Neural progenitor cell (in vitro differentiated cells): Measurements from ENCODE around the gene CBLB.

Source experiments
- EZH2 ChIP-seq: fragments of 200-600 bp; sonication (generic); IDR thresholded peaks from 2 replicates; pipeline ENCODE4 v1.6.1; 2017; ENCODE audit warnings: antibody characterized with exemption, mild to moderate bottlenecking, moderate library complexity
- EZH2phosphoT487 ChIP-seq: fragments of 200-600 bp; sonication (generic); IDR thresholded peaks from 2 replicates; pipeline ENCODE4 v1.6.1; 2017; ENCODE audit warnings: antibody characterized with exemption
- TF ChIP-seq, protein P1 (sequence below): fragments of 200-600 bp; sonication (generic); IDR thresholded peaks from 2 replicates; pipeline ENCODE4 v1.5.1; 2017; ENCODE audit warnings: antibody characterized with exemption, mild to moderate bottlenecking

DNA sequence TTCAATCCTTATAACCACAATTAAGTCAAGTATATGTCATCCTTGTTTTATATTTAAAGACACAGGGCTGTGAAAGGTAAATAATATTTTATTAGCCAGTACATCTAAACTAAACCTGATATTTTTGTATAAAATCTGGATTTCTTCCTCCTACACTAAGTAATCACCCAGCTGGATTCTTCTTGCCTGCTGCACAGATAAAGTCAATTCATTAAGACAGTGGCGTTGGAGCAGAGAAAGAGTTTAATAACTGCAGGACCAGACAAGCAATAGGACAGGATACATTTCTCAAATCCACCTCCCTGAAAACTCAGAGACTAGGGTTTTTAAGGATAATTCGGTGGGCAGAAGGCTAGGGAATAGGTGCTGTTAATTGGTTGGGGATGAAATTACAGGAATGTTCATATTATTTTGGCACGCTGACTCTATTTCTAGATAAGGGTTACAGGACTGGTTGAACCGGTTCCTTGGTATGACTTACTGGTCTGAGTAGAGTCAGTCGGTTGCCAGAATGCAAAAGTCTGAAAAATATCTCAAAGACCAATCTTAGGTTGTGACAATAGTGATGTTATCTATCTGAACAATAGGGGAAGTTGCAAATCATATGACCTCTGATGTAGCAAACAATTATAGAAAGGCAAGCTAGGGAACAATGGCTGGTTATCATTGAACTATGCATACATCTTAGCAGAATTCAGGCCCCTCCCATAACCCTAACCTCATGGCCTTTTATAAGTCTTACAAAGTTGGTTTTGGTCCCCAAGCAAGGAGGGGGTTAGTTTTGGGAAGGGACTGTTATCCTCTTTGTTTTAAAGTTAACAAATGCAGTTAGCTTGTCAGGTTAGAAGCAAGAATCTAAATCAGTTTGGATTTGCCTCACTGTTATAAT lies 257.3 kb downstream of the CBLB start:
- TF ChIP-seq EZH2phosphoT487 (no peak), EZH2 (no peak)
- TF ChIP-seq, protein P1, sequence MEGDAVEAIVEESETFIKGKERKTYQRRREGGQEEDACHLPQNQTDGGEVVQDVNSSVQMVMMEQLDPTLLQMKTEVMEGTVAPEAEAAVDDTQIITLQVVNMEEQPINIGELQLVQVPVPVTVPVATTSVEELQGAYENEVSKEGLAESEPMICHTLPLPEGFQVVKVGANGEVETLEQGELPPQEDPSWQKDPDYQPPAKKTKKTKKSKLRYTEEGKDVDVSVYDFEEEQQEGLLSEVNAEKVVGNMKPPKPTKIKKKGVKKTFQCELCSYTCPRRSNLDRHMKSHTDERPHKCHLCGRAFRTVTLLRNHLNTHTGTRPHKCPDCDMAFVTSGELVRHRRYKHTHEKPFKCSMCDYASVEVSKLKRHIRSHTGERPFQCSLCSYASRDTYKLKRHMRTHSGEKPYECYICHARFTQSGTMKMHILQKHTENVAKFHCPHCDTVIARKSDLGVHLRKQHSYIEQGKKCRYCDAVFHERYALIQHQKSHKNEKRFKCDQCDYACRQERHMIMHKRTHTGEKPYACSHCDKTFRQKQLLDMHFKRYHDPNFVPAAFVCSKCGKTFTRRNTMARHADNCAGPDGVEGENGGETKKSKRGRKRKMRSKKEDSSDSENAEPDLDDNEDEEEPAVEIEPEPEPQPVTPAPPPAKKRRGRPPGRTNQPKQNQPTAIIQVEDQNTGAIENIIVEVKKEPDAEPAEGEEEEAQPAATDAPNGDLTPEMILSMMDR: no peak
